ENCODE measurements around the gene SCAMP1.

- TF ChIP-seq CTCF (IDR thresholded peaks at IDR 0.05; ENCODE audit: poor library complexity) (no peak), EZH2 (IDR thresholded peaks at IDR 0.05; ENCODE audit: borderline replicate concordance) (no peak), EZH2phosphoT487 (IDR thresholded peaks at IDR 0.05; ENCODE audit: low read depth, severe bottlenecking, unreplicated experiment) (no peak)
These were observed 159.0 kb downstream of the SCAMP1 start for GRCh38 chr5:78519198-78519941.

Measured in hepatocyte (in vitro differentiated cells).